HG03342 (cell line): Measurements from ENCODE around the gene POLL.
"Not testable (repeated sequence)": the region's sequence is repeated elsewhere in the genome, so short reads cannot be mapped to it uniquely, and the experiment has no call there.

Experiments used
- ATAC-seq: cut with Tn5 transposase; IDR thresholded peaks from one replicate; pipeline ENCODE4 v1.9.1; 2021; ENCODE audit warnings: mild to moderate bottlenecking, moderate library complexity; ENCODE audit not compliant: unreplicated experiment

The POLL gene

DNA sequence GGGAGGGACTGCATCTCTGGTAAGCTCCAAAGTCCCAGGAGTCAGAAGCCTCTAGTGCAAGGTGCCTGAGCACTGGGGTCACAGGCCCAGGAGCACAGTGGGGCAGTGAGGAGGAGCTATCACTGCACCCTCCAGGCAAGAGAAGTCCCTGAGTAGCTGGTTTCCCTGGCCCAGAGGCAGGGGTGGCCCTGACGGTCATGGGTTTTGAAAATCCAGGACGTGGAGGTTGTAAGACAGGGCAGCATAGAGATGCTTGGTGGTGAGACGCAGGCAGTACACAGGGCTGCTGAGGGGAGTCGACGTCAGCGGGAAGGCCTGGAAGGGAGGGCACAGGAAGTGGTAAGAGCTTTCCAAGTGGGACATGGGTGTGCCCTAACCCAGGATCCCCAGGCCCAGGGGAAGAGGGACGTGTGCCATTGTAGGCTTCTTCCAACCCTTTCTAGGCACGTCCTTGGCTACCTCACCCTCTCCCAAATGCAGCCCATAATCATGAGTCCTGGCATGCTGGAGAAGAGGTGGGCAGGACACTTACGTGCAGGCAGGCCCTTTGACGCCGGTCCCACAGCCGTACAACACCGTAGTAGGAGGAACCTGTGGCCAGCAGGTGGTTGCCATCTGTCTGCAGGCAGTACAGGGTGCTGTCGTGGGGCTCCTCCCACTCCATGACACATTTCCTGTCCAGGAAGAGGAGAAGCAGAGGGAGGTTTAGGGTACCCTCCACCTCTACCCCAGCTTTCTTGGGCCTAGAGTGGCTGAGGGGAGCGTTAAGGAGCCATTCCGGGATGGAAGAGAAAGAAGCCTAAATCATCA lies 23.2 kb upstream of the POLL start:
- no peak for ATAC-seq

DNA sequence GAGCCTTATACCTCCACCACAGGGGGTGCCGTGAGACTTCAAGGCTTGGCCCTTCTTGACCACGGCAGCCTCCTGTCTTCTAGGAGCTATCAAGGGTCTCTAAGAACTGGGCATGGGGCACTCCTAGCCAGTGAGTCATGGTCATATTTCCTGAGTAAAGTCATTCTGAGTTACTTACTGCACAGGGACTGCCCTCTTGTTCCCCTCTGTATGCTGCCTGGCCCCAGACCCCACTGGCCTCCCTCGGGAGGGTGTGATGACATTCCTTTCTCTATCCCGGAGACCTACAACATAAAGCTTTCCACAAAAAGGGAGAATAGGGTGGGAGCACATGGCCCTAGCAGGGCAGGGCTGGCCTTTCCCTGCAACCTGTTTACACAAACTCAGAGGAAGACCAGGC lies 21.4 kb upstream of the POLL start:
- ATAC-seq: no peak

DNA sequence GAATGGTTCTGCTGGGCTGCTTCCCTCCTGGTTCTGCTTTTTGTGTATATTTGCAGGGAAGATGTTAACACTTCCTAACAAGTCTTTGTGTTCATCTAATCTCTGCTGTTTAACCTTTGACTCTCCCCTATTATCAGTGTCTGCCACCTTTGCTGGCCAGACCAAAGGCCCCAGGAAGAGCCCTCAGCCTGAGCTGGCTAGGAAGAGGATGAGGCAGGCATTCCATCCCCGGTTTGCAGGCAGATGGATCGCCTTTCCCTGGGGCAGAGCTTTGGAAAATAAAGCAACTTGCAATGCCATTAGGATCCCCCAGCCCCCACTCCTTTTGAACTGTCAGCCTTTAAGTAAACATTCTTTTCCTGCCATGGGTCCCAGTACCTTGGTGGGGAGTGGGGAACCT lies 19.1 kb upstream of the POLL start:
- ATAC-seq: no peak

DNA sequence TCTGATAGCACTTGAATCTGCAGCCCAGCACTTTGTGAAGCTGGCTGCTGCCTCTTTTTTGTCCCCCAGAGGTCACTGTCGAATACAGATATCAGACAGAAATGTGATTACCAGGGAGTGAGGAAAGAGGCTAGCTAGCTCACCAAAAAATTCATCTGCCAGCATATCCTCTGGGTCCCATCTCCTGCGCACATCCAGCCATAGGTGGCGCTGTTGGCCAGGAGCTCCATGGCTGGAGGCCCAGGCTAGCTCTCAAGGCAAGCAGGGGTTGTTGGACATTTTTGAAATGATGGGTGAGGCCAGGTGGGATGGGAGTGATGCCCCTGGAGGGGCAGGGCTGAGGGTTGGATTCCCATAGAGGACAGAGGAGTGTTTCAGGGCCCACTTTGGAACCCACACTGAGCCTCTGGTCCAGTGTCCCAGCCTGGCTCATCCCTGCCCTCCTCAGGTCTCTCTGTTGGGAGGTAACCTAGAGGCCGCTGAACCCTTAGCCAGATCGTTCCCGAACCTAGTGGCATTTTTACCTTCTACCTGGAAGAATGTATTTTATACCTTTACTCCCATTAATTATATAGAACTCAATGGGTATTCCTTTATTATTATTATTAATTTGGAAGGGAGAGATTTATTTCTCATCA lies 14.8 kb upstream of the POLL start:
- peak; percentile 84 for ATAC-seq

DNA sequence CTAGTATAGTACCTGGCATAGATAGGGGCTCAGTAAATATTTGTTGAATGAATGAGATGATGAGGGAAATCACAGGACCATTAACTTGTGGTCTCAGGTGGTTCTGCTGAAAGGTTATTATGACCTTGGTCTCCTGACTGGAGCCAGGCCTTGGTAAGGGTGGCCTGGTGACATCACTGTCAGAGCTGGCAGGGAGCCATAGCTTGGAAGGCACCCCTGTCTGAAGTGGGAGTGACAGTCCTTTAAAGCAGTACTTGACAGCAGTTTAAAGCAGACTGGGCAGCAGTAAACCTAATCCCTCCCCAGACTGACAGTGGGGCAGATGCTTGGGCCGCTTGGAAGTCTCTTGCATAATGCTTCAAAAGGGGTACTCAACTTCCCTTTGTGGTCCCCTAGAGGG lies 13.5 kb upstream of the POLL start:
- ATAC-seq: no peak

DNA sequence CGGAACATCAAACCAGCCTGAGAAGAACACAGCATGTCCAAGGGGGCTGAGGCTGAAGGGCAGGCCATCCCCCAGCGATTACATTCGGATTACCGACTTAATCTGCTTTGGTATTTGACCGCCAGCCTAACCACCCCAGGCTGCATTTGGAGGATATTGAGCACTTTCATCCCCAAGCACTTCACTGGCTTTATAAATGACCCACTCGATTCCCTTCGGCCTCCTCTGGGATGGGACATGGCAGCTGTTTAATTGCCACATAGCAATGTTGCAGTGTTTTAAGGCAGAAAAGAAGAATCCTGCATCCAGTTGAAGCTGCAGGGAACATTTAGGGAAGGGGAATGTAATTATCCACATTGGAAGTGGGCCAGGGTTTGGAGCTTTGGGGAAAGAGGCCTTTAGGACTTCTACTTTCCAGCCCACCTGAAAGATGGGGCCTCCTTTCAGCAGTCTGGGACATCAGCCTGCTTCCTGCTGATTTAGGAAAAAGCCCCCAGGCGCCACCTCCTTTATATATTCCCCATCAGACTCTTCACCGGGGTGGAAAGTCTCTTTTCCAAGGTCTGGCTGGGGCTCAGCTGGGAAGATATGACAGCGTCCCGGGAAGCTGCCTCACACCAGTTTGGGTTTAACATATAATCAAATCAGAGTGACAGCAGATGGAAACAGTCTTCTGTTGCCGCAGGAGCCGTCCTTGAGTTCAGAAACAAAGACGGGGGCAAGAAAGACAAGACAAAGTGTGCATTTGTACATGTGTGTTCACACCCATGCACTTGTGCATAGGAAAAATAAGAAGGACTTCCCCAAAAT lies 9.2 kb upstream of the POLL start:
- ATAC-seq: no peak

DNA sequence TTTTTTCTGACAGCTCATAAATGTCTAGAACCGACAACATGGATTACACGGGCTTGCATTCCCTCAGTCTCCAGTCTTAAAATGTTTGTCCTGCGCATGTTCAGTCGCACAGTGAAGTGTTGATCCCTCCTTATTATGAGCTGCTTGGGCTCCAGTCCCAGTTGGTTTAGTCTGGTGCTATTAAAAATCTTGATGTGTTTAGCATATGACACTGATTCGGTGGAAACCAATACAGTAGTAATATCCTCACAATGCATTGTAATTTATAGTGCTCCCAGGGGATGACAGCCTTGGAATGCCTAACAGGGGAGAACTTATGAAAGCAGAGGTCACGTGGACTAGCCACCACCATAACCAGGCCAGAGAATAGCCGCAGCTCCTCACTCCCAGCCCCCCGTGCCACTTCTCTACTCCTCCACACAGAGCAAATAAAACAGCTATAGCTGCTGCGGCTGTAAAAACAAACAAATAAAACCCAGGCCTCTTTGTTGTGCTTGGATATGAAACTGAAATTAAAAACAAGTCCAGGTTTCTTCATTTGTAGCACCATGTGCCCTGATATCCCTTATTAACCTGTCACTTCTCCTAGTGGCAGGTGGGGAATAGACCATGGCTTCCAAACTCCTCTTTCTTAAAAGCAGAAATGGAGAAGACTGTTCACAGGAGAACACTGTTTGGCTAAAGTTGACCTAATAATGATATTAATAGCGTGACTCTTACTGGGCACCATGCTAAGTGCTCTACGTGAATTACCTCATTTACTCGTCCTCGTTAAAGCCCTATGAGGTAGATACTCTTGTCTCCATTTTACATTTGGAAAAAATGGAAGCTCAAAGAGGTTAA lies 7.8 kb upstream of the POLL start:
- no peak for ATAC-seq

DNA sequence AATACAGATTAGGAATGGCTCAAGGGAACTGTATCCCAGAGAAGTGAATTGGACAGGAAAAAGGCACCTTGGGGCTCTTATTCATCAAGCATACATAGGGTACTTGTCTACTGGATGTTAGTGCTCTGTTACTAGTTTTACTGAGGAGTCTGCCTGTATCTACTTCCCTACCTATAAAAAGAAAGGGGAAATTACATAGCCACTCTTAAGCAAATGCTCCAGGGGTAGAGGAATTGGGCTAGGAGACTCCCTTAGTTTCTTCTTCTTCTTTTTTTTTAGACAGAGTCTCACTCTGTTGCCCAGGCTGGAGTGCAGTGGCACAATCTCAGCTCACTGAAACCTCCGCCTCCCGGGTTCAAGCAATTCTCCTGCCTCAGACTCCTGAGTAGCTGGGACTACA lies 5.3 kb upstream of the POLL start:
- not testable (repeated sequence) for ATAC-seq

DNA sequence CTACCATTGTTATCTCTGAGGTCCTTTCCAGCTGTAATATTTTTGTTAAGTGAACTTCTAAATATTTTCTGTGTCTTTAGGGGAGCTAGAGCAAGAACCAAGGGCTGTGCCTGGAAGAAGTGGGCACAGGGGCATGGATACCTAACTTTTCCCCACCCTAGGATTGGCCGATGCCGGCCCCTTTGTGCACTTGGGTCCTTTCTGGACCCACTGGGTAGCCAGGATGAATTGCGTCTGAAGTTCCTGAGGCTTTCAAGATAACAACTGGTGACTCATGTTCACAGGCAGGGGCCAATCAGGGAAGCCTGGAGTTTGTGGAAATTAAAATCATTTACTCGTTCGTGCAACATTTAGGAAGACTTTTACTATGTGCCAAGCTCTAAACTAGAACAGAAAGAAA lies 822 bp upstream of the POLL start:
- no peak for ATAC-seq

DNA sequence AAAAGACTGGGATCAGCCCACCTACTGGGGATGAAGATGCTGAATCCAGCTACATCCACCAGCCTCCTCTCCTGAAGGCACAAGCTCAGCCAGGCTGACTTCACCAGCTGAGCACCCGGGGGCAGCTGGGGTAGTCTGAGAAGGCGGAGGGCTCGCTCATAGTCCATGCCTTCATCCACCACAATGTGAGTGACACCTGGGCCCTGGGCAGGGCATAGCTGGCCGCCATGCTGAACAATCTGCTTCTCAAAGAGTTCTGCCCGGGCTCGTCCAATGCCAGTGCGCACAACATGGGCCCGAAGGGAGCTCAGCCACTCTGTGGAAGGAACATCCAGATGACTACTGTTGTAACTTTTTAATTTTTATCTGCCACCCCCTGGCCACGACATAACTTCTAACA lies 2.2 kb downstream of the POLL start:
- ATAC-seq: no peak

DNA sequence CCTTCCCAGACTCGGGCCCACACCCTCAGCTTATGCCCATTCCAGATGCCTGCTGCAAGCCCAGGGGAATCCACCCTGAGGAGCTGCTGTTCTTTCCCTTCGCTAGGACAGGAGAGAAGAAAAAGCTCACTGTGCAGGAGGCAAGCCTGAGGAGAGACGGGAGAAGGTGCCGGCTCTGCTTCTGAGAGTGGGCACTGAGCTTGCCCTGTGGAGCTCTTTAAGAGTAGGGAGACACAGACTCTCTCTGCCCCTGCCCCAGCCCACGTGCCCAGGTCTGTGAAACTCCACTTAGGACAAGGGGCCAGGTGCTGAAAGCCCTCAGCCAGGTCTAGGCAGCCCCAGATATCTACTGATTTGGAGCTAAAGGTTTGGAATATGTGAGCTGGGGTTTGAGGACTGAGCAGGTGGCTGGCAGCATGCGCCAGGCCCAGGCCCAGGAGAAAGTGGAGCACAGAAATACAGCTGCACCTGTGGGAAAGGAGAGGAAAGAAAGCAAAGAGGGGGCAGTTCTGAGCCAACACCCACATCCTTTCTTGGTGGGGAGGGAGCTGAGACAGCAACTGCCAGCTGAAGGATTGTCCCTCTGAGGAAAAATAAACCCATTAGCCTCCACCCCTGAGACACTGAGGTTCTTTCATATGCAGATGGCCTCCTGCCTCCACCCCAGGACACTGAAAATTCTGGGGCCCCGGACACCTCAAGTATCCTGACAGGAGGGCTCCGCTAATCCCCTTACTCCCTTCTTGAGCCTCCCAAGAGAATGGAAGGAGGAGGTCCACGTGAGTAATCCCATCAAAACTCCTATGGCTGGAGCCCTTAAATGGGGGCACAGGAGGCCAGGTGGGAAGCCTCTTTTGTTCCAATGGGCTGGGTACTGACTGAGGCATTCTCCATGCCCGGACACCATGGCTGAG lies 7.3 kb downstream of the POLL start:
- ATAC-seq: no peak

DNA sequence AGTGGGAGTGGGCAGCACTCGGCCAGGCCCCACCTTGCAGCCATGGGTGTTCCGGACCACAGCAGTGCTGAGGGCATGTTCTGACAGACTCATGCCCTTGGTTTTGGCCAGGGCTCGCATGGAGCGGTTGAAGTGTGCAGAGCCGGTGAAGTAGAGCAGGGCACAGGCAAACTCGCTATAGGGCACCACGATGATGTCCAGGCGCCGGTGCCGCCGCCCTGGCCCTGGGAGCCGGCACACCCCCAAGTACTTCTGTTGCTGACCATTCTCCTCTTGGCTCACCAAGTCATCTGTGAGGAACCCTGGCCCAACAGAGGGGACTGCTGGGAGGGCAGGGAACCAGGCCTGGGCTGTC lies 8.6 kb downstream of the POLL start:
- no peak for ATAC-seq

DNA sequence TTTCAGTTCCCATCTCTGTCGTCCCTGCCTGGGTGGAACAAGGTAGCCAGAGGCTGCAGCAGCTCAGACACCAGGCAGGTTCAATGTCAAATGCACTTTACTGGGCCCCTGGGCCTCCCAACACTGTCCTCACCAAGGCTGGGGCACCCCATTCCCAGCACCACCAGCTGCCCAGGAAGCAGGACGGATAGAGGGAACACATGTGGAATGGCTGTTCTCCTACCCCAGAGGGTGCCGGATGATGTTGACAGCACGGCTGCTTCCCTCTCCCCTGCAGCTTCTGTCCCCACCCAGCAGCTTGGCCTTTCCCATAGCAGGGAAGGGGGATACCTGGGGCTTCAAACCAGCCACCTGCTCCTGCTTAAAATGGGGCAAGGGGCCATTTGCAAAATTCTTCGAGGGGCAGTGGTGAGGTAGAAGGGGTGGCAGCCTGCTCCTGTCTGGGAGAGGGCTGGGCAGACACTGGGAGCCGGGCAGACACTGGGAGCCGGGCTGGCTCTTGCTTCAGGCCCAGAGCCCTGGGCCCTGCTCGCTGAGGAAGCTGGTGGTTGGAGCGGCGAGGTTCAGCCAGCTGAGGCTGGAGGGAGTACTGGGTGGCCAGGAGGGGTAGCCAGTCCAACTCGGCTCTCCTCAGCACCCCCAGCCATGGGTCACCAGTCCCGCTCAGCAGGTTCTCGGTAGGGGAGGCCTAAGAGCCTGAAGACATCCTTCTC lies 9.1 kb downstream of the POLL start:
- no peak for ATAC-seq

DNA sequence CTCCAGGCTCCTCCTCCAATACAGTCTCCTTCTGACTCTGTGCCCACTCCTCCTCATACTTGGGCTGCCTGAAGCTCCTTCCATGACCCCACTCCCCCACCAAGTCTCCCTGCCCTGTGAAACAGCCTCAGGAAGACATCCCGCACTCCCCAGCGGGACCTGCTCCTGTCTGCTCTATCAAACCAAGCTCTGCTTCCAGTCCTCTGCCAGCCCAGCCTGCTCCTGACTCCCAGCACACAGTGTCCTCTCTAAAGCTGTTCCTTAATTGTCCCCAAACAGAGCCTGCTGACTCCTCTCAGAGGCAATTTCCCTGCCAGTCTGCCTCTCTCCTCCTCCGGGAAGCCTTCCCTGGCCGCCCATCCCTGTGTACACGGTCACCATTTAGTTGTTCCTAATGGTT lies 9.9 kb downstream of the POLL start:
- no peak for ATAC-seq

DNA sequence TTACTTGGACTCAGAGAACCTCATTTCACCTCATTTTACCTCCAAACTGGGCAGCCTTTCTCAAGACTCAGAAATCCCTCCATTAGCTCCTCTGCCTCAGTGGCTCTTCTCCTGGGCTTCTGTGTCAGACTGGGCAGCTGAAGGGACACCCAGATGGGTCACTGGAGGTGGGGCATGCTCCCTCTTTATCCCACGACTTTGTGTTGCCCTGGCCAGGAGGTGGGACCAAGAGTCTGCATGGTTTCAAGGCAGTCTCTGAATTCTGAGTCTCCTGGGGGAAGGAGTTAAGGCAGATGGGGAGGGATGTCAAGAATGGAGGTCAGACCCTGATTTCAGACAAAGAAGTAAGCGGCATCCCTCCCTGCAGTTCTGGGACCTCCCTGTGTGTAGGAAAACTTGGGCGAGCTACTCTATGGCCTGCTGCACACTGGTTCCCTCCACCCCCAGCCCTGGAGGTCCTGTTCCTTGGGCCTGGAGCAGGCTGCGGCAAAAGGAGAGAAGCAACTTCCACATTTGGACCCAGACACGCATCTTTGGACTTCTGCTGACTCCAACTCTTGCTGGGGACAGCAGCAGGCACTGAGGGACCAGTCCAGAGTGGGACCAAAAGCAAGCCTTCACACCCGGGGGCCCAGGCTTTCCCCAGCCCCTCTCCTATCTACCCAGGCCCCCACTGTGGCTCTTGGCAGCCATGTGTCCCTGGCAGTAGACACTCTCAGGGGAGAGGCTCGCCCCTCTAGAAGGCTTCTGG lies 10.8 kb downstream of the POLL start:
- no peak for ATAC-seq

DNA sequence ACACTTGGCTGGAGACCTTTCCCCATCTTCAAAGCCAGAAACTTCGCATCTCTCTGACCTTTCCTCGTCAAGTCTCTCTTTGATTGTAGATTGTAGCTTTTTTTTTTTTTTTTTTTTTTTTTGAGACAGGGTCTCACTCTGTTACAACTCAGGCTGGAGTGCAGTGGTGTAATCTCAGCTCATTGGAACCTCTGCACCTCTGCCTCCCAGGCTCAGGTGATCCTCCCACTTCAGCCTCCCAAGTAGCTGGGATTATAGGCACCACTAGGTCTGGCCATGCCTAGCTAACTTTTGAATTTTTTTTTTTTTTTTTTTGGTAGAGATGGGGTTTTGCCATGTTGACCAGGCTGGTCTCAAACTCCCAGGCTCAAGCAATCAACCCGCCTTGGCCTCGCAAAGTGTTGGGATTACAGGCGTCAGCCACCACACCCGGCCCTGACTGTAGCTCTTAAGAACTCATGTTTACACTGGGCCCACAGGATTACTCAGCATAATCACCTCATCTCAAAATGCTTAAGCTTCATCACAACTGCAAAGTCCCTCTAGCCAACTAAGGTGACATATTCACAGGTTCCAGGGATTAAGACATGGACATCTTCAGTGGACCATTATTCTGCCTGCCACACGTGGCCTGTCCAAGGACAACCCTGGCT lies 11.7 kb downstream of the POLL start:
- ATAC-seq: no peak

DNA sequence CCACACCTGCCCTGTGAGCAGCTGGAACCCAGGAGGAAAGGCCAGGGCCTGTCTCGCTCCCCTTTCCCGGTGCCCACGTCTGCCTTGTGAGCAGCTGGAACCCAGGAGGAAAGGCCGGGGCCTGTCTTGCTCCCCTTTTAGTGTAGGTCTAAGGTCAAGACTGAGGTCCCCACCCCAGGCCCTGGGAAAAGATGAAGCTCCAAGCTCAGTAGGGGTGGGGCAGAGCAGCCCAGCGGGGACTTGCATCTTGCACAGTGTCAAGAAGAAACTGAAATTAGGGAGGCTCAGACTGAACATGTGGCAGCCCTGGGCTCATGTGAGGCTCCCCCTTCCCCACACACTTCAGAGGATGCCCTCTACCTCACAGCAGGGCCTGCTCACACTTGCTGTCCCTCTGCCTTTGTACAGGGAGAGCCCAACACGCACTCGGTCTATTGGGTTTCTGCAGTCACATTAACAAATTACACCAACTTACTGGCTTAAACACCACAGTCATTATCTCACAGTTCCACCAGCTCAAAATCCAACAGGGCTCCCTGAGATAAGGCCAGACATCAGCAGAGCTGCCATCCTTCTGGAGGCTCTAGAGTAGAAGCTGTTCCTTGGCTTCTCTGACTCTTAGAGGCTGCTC lies 12.4 kb downstream of the POLL start:
- ATAC-seq: no peak

DNA sequence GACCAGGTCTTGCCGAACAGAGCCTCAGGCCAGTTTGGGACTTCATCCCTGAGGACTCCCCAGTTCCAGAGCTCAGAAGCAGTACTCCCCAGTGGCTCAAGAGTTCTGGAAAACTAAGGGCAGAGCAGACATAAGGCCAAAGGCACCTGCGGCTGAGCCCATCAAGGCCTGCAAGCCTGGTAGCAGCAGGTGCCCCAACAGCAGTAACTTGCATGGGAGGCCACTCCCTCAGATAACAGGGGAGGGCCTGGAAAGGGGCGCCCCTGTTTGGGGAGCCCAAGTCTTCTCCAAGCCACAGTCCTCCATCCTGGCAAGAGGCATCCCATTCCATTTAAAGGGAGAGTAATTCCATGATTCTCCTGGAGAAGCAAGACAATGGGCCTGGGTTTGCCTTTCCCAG lies 13.0 kb downstream of the POLL start:
- no peak for ATAC-seq
